ENCODE data around the gene ZNF785.

The ZNF785 gene

DNA sequence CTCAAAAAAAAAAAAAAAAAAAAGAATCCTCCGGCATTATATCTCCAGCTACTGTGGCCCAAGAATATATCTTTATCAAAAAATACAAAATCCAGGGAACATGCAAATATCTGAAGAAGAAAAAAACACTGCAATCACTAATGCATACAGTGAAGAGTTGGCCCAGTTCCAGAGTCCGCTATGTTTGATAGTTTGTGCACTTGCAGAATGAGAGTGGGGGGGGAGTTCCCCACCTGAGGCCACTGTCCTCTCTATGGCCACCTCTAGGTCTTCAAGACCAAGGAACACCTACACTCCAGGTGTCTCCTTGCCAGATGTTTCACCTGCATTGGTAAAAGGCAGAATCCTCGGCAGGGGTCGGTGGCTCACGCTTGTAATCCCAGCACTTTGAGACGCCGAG lies 4.0 kb downstream of the ZNF785 start:
- H3K9me3 ChIP-seq (ENCODE audit: control insufficient read depth, low read length), result no peaks in the 10 kb centered on the region
- WGBS, 2 experiments, result 93 to 96% methylated on average over 6 to 7 of the region's 7 CpGs
- H3K27ac ChIP-seq (ENCODE audit: insufficient read depth, low read depth, low read length, poor library complexity, severe bottlenecking), result no peak overlapping the region
- H3K27me3 ChIP-seq (ENCODE audit: control insufficient read depth, insufficient read depth, low read length, poor library complexity, severe bottlenecking), result no peaks in the 10 kb centered on the region
- no peak overlapping the region for H3K4me3 ChIP-seq (ENCODE audit: insufficient read depth, low read depth, low read length)
- H3K4me1 ChIP-seq (ENCODE audit: control insufficient read depth, insufficient read depth, low read length), result no peaks in the 10 kb centered on the region
- H3K36me3 ChIP-seq (ENCODE audit: control insufficient read depth, insufficient read depth, low read length), result peaks cover 11% of the 10 kb centered on the region

DNA sequence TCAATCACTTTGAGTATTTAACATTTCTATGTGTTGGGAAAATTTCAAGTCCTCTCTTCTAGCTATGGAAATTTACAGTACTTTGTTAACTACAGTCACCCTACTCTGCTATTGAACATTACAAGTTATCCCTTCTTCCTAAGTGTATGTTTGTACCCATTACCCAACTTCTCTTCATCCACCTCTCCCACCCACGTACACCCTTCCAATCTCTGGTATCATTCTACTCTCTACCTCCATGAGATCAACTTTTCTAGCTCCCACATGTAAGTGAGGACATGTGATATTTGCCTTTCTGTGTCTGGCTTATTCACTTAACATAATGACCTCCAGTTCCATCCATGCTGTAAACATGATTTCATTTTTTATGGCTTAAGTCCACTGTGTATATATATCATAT lies 10.8 kb downstream of the ZNF785 start:
- 87 to 95% methylated on average over 1 of the region's 1 CpG for WGBS, 2 experiments
- no peaks in the 10 kb centered on the region for H3K9me3 ChIP-seq (ENCODE audit: control insufficient read depth, low read length)
- H3K4me1 ChIP-seq (ENCODE audit: control insufficient read depth, insufficient read depth, low read length), result no peaks in the 10 kb centered on the region
- peaks cover 4% of the 10 kb centered on the region for H3K36me3 ChIP-seq (ENCODE audit: control insufficient read depth, insufficient read depth, low read length)
- no peak overlapping the region for H3K4me3 ChIP-seq (ENCODE audit: insufficient read depth, low read depth, low read length)
- H3K27me3 ChIP-seq (ENCODE audit: control insufficient read depth, insufficient read depth, low read length, poor library complexity, severe bottlenecking), result no peaks in the 10 kb centered on the region
- no peak overlapping the region for H3K27ac ChIP-seq (ENCODE audit: insufficient read depth, low read depth, low read length, poor library complexity, severe bottlenecking)

DNA sequence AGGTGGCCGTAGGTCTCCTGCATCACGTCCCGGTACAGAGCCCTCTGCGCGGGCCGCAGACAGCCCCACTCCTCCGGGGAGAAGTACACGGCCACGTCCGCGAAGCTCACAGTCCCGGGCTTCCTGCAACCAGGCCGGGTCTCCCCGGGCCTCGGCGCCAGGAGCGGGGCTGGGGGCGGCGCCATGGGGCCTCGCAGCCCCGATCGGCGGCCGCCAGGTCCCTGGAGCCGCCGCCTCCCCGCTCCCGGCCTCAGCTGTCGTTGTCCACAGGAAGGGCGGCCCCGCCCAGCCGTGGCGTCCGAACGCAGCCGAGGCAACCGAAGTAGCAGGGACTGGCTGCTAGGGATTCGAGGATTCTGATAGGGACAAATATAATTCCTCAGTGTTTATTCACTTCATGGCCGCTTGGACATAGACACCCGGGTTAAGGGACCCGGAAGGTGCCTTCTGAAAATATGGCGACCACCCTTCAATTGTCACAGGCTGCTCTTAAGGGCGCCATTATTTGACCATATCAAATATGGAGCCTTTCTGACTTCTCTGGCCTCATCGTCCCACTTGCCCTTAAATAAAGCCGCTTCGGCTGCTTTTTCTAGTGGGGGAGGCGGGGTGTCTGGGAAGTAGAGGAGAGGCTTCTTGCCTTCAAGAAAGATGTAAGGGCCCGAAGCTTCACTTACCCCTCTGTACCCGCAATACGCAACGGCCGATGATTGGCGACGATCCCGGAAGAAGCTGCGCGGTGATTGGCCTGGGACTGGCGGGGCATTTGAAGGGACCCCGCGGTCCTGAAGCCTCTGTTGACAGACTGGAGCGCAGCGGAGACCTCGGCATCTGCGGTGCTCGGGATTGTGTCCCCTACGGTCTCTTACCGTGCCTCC lies 13.8 kb downstream of the ZNF785 start, which contains the start of gene ZNF688:
Gene ZNF688 (minus strand): TSS at position 270 of the 878 bp plus-strand sequence. CDS start 85 bp downstream, at position 185.
- peak within 1 kb of the TSS; percentile 71 for H3K27ac ChIP-seq (ENCODE audit: insufficient read depth, low read depth, low read length, poor library complexity, severe bottlenecking)
- H3K36me3 ChIP-seq (ENCODE audit: control insufficient read depth, insufficient read depth, low read length), result no peaks in the 10 kb centered on the region
- peak within 1 kb of the TSS; percentile 77 for H3K4me3 ChIP-seq (ENCODE audit: insufficient read depth, low read depth, low read length)
- H3K9me3 ChIP-seq (ENCODE audit: control insufficient read depth, low read length), result no peaks in the 10 kb centered on the region
- no peaks in the 10 kb centered on the region for H3K27me3 ChIP-seq (ENCODE audit: control insufficient read depth, insufficient read depth, low read length, poor library complexity, severe bottlenecking)
- no peaks in the 10 kb centered on the region for H3K4me1 ChIP-seq (ENCODE audit: control insufficient read depth, insufficient read depth, low read length)
- 0% methylated on average over 67 of the region's 67 CpGs for WGBS, 2 experiments

DNA sequence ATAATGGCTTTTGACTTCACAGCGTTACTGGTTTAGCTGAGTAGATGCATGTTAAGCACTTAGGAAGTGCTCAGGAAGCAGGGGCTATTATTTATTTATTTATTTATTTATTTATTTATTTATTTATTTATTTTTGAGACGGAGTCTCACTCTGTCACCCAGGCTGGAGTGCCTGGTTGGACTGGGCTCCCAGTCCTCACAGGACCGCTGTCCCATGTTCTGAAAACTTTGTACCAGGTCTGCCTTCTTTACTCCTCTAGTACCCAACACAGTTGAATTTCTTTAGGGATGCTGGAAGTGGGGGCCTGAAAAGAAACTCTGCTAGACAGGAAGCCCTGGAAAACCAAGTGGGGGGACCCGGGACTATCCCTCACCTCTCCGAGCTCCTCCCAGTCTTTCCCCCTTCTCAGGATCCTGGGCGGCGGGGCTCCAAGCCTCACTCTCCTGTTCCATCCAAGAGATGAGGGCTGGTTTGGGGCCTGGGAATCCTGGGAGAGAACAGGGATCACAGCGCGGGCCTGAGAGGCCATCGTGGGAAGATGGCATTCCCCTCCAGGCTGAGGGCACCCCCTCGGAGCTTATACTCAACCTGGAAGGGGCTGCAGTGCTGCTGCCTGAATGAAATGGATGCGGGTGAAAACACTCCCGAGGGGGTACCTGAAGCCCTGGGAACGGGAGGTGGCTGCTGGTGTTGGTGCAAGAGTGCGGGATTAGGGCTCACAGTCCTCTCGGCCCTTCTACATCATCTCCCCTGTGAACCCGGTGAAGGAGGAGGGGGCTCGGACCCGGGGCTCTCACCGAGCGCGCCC lies 14.7 kb downstream of the ZNF785 start:
- Histone ChIP-seq H3K9me3 (ENCODE audit: control insufficient read depth, low read length) (no peaks in the 10 kb centered on the region), H3K36me3 (ENCODE audit: control insufficient read depth, insufficient read depth, low read length) (no peaks in the 10 kb centered on the region), H3K4me1 (ENCODE audit: control insufficient read depth, insufficient read depth, low read length) (no peaks in the 10 kb centered on the region), H3K4me3 (ENCODE audit: insufficient read depth, low read depth, low read length) (peak overlapping the region; percentile 77), H3K27me3 (ENCODE audit: control insufficient read depth, insufficient read depth, low read length, poor library complexity, severe bottlenecking) (no peaks in the 10 kb centered on the region), H3K27ac (ENCODE audit: insufficient read depth, low read depth, low read length, poor library complexity, severe bottlenecking) (no peak overlapping the region)
- WGBS, 2 experiments, result 19 to 21% methylated on average over 21 to 22 of the region's 22 CpGs

DNA sequence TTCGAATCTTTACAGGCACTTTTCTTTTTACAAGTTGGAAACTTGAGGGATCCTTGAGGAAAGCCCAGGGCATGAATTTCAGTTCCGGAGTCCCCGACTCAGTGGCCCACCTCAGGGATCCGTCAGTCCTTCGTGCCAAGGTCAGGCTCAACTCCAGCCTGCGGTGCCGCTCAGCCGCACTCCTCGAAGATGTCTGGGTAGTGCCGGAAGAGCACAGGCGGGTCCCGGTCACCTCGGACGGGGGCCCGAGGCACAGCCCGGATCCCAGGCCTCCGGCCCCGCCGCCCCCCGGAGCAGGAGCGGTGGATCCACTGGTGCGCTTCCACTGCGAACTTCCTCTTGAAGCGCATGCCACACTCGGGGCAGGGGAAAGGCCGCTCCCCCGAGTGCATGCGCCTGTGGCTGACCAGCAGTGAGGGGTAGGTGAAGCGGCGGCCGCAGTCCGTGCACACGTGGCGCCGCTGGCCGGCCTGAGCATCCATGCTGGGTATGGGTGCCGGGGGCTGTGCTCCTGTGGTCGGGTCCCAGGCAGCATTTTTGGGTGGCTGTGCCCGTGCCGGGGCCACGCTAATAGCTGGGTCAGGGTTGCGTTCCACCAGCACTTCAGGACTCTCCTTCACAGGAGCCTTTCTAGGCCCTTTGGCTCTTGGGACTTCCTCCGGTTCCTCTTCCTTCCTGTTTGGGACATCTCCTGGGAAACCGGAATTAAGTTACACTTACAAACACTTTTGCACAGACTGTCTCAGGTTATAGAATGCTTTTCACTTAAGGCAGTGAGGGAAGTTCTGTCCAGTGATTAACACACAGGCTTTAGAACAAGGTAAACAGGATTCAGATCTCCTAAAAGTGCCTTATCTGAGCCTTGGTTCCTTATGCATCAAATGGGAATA lies 15.5 kb downstream of the ZNF785 start:
- Histone ChIP-seq H3K27me3 (ENCODE audit: control insufficient read depth, insufficient read depth, low read length, poor library complexity, severe bottlenecking) (no peaks in the 10 kb centered on the region), H3K4me1 (ENCODE audit: control insufficient read depth, insufficient read depth, low read length) (no peaks in the 10 kb centered on the region), H3K36me3 (ENCODE audit: control insufficient read depth, insufficient read depth, low read length) (no peaks in the 10 kb centered on the region), H3K27ac (ENCODE audit: insufficient read depth, low read depth, low read length, poor library complexity, severe bottlenecking) (no peak overlapping the region), H3K4me3 (ENCODE audit: insufficient read depth, low read depth, low read length) (no peak overlapping the region), H3K9me3 (ENCODE audit: control insufficient read depth, low read length) (no peaks in the 10 kb centered on the region)
- WGBS, 2 experiments, result 95% methylated on average over 44 of the region's 44 CpGs

DNA sequence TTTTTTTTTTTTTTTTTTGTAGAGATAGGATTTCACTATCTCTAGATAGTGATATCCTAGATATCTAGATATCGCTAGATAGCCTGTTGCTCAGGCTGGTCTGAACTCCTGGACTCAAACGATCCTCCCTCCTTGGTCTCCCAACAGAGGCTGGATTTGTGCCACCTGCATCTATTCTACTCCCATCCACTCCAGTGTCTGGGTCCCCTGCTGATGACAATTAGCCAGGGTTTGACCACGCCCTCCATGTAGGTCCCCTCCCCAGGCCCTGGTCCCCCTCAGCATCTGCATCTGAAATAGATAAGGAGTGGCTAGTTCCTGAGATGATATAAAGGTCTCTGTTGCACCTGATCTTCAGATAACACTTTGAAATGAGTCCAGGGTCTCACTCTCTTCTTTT lies 16.2 kb downstream of the ZNF785 start:
- Histone ChIP-seq H3K9me3 (ENCODE audit: control insufficient read depth, low read length) (no peaks in the 10 kb centered on the region), H3K27ac (ENCODE audit: insufficient read depth, low read depth, low read length, poor library complexity, severe bottlenecking) (no peak overlapping the region), H3K27me3 (ENCODE audit: control insufficient read depth, insufficient read depth, low read length, poor library complexity, severe bottlenecking) (no peaks in the 10 kb centered on the region), H3K4me1 (ENCODE audit: control insufficient read depth, insufficient read depth, low read length) (no peaks in the 10 kb centered on the region), H3K36me3 (ENCODE audit: control insufficient read depth, insufficient read depth, low read length) (no peaks in the 10 kb centered on the region), H3K4me3 (ENCODE audit: insufficient read depth, low read depth, low read length) (no peak overlapping the region)
- WGBS, 2 experiments, result 85 to 86% methylated on average over 3 of the region's 3 CpGs

DNA sequence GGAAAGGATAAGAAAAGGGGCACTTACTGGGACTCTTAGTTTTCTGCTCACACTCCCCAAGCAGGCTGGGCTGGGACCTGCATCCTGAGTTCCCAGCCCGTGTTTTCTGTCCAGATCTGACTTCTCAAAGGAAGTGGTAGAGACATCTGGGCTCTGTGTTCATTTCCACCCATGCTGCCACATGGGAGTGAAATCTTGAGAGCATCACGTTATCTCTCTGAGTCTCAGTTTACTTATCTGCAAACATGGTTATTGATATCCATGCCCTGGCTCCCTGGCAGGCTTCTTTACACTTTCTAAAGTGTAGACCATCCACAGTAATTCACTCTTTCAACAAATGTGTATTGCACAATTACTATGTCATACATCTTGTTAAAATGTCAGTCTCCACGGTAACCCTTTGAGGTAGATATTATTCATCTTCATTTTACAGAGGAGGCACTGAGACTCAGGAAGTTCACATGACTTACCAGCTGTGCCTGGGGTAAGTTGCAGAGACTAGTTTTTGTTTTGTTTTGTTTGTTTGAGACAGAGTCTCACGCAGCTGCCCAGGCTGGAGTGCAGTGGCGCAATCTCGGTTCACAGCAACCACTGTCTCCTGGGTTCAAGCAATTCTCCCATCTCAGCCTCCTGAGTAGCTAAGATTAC lies 17.4 kb downstream of the ZNF785 start:
- no peak overlapping the region for H3K4me3 ChIP-seq (ENCODE audit: insufficient read depth, low read depth, low read length)
- no peaks in the 10 kb centered on the region for H3K27me3 ChIP-seq (ENCODE audit: control insufficient read depth, insufficient read depth, low read length, poor library complexity, severe bottlenecking)
- H3K27ac ChIP-seq (ENCODE audit: insufficient read depth, low read depth, low read length, poor library complexity, severe bottlenecking), result no peak overlapping the region
- H3K9me3 ChIP-seq (ENCODE audit: control insufficient read depth, low read length), result no peaks in the 10 kb centered on the region
- WGBS, 2 experiments, result 86 to 91% methylated on average over 6 of the region's 6 CpGs
- no peaks in the 10 kb centered on the region for H3K4me1 ChIP-seq (ENCODE audit: control insufficient read depth, insufficient read depth, low read length)
- no peaks in the 10 kb centered on the region for H3K36me3 ChIP-seq (ENCODE audit: control insufficient read depth, insufficient read depth, low read length)

DNA sequence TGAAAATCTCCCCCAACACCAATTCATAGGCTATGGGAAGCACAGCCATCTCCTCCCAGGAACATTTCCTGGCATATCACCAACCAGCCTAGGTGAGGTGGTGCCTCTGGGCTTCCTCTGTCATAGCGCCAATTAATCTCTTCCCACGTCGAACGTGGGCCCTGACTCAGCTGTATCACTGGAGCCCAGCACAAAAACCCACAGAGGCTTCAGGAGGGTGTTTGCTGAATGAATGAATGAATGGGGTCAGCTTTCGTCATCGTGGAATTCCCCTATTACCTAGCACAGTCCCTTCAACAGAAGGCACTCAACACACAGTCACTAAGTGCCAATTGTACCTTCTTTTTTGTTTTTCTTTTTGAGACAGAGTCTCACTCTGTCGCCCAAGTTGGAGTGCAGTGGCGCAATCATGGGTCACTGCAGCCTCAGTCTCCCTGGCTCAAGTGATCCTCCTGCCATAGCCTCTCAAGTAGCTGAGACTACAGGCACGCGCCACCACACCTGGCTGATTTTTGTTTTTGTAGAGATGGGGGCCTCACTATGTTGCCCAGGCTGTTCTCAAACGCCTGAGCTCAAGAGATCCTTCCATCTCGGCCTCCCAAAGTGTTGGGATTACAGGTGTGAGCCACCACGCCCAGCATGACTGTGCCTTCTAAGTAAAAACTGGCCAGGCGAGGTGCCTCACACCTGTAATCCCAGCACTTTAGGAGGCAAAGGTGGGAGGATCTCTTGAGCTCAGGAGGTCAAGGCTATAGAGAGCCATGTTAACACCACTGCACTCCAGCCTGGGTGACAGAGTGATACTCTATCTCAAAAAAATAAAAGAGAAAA lies 18.1 kb downstream of the ZNF785 start:
- no peaks in the 10 kb centered on the region for H3K36me3 ChIP-seq (ENCODE audit: control insufficient read depth, insufficient read depth, low read length)
- no peak overlapping the region for H3K27ac ChIP-seq (ENCODE audit: insufficient read depth, low read depth, low read length, poor library complexity, severe bottlenecking)
- 91 to 92% methylated on average over 14 of the region's 14 CpGs for WGBS, 2 experiments
- H3K27me3 ChIP-seq (ENCODE audit: control insufficient read depth, insufficient read depth, low read length, poor library complexity, severe bottlenecking), result no peaks in the 10 kb centered on the region
- H3K4me3 ChIP-seq (ENCODE audit: insufficient read depth, low read depth, low read length), result no peak overlapping the region
- H3K4me1 ChIP-seq (ENCODE audit: control insufficient read depth, insufficient read depth, low read length), result no peaks in the 10 kb centered on the region
- H3K9me3 ChIP-seq (ENCODE audit: control insufficient read depth, low read length), result no peaks in the 10 kb centered on the region

DNA sequence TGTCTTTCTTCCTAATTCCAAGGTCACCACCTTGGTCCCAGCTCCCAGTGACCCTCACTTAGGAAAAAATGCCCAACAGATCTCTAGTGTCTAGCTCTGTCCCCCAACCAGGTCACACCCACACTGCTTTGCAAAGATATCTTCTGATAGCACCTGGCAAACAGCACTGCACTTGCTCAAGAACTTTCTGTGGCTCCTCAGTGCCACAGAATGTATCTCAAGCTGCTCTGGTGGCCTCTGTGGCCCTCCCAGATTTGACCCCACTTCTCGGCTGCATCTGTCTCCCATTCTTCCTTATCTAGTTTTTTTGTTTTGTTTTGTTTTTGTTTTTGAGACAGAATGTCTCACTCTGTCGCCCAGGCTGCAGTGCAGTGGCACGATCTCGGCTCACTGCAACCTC lies 19.0 kb downstream of the ZNF785 start:
- H3K27ac ChIP-seq (ENCODE audit: insufficient read depth, low read depth, low read length, poor library complexity, severe bottlenecking), result no peak overlapping the region
- no peaks in the 10 kb centered on the region for H3K9me3 ChIP-seq (ENCODE audit: control insufficient read depth, low read length)
- H3K4me3 ChIP-seq (ENCODE audit: insufficient read depth, low read depth, low read length), result no peak overlapping the region
- no peaks in the 10 kb centered on the region for H3K36me3 ChIP-seq (ENCODE audit: control insufficient read depth, insufficient read depth, low read length)
- 91 to 94% methylated on average over 4 of the region's 4 CpGs for WGBS, 2 experiments
- no peaks in the 10 kb centered on the region for H3K27me3 ChIP-seq (ENCODE audit: control insufficient read depth, insufficient read depth, low read length, poor library complexity, severe bottlenecking)
- H3K4me1 ChIP-seq (ENCODE audit: control insufficient read depth, insufficient read depth, low read length), result no peaks in the 10 kb centered on the region
